Panc1 (cell line): Measurements from ENCODE around the gene MUC22. TPM values are rescaled to one million over a fixed set of nuclear protein-coding genes. Genes with fewer than 3 reads are reported as not detected.

Experiments
- ATAC-seq: fragments of 200-7000 bp; cut with Tn5 transposase; 2 replicates; pipeline ENCODE4 v1.9.1; 2020; ENCODE audit warnings: mild to moderate bottlenecking, moderate library complexity
- BruUV-seq: library from RNA; stranded (reverse); fragments of 400-500 nt; replicated peaks from 2 replicates; lab custom pipeline; 2021; lab: Mats Ljungman, UMichigan
- CTCF ChIA-PET: fragments of 300-600 bp; sonication (Branson Sonifier 250); formaldehyde crosslinking; loops from one replicate; lab custom pipeline; 2022; ENCODE audit warnings: antibody characterized with exemption; lab: Charles Lee
- POLR2A ChIA-PET: fragments of 300-600 bp; sonication (Branson Sonifier 250); formaldehyde crosslinking; loops from one replicate; lab custom pipeline; 2022; ENCODE audit warnings: antibody characterized with exemption; lab: Charles Lee
- DNase-seq: peaks from one replicate; pipeline ENCODE4 v3.0.0-alpha.2; 2010; ENCODE audit warnings: low read depth, low spot score
- H3K27ac ChIP-seq: 2 replicates; pipeline ENCODE4 v1.5.1; 2011; ENCODE audit warnings: mild to moderate bottlenecking, low read length, inconsistent platforms
- H3K27me3 ChIP-seq: fragments of 200-500 bp; sonication (Bioruptor generic); 2 replicates; pipeline ENCODE4 v1.6.0; 2014; ENCODE audit warnings: low read length, inconsistent platforms; ENCODE audit not compliant: control insufficient read depth, insufficient read depth
- H3K36me3 ChIP-seq: fragments of 200-500 bp; sonication (Bioruptor generic); 2 replicates; pipeline ENCODE4 v1.5.1; 2014; ENCODE audit warnings: inconsistent platforms, mild to moderate bottlenecking, low read length, moderate library complexity; ENCODE audit not compliant: control insufficient read depth, insufficient read depth
- H3K4me1 ChIP-seq: 2 replicates; pipeline ENCODE4 v1.5.1; 2011; ENCODE audit warnings: inconsistent platforms, mild to moderate bottlenecking, low read length, moderate library complexity; ENCODE audit not compliant: control insufficient read depth, insufficient read depth
- H3K4me3 ChIP-seq, 2 experiments: 2 replicates each; pipeline ENCODE4 v1.5.1; 2011 to 2012; ENCODE audit warnings: low read depth in 2 of 2, low read length in 2 of 2, mild to moderate bottlenecking in 2 of 2, inconsistent platforms in 1 of 2, moderate library complexity in 1 of 2
- H3K9me3 ChIP-seq: fragments of 200-500 bp; sonication (Bioruptor generic); 2 replicates; pipeline ENCODE4 v1.5.1; 2014; ENCODE audit warnings: low read depth, mild to moderate bottlenecking, inconsistent platforms, low read length, moderate library complexity; ENCODE audit not compliant: control insufficient read depth, insufficient read depth
- CTCF ChIP-seq: fragments of 450-650 bp; IDR thresholded peaks from 2 replicates; pipeline ENCODE4 v1.5.1; 2017; ENCODE audit warnings: mild to moderate bottlenecking
- POLR2AphosphoS5 ChIP-seq: IDR thresholded peaks from 2 replicates; pipeline ENCODE4 v1.6.1; 2012; ENCODE audit warnings: mild to moderate bottlenecking, low read depth, low read length, moderate library complexity
- REST ChIP-seq, 2 experiments: IDR thresholded peaks; 2 replicates each; pipeline ENCODE4 v1.6.1; 2011 to 2012; ENCODE audit warnings: low read depth in 2 of 2, control low read depth in 1 of 2, low read length in 1 of 2, mild to moderate bottlenecking in 1 of 2, moderate library complexity in 1 of 2; ENCODE audit not compliant: insufficient read depth in 1 of 2
- SIN3A ChIP-seq: IDR thresholded peaks from 2 replicates; pipeline ENCODE4 v1.6.1; 2012; ENCODE audit warnings: low read depth, mild to moderate bottlenecking, low read length, moderate library complexity, borderline replicate concordance; ENCODE audit not compliant: insufficient read depth
- TCF7L2 ChIP-seq: IDR thresholded peaks from 2 replicates; pipeline ENCODE4 v1.6.1; 2011; ENCODE audit warnings: mild to moderate bottlenecking, low read depth, low read length, inconsistent platforms
- in situ Hi-C: cut with HindIII; loops from 2 replicates; pipeline ENCODE4 v1.10.0; 2016; ENCODE audit warnings: low sequenced_read_pairs, low pct_unique_long_range_greater_than_20kb
- intact Hi-C: fragments of 100-400 bp; cut with micrococcal nuclease; formaldehyde crosslinking; loops from one replicate; pipeline ENCODE4 v1.10.0; 2022; ENCODE audit not compliant: unreplicated experiment
- total RNA-seq: library from RNA; stranded (reverse); gene quantifications from one replicate; pipeline ENCODE4 v1.2.1, GENCODE V29; 2021; ENCODE audit not compliant: unreplicated experiment

The MUC22 gene
- total RNA-seq, 1 experiment from 2014 or later: not detected

GRCh38 chr6:30979141-30979540 is 31.1 kb upstream of the MUC22 start:
- Histone ChIP-seq H3K36me3 (no peaks in the 10 kb centered on the region), H3K27ac (no peak overlapping the region), H3K4me1 (0 out of 2 replicates have a peak, but pooled peaks cover 4% of the 10 kb centered on the region), H3K4me3 (no peak overlapping the region), H3K27me3 (peaks cover 2% of the 10 kb centered on the region; the same call in 1 of the 2 replicates), H3K9me3 (no peaks in the 10 kb centered on the region)
- ChIA-PET CTCF (no interaction called here), POLR2A (no interaction called here)
- no peak for TF ChIP-seq SIN3A
- no peak for TF ChIP-seq REST (IDR thresholded peaks at IDR 0.05; ENCODE audit: insufficient read depth in 1 of 2, low read depth in 2 of 2, low read length in 1 of 2)
- TF ChIP-seq TCF7L2: no peak
- no peak for TF ChIP-seq CTCF
- no peak for TF ChIP-seq POLR2AphosphoS5
- ATAC-seq (no peak), DNase-seq (no peak)
- BruUV-seq: no TSS peak
- in situ Hi-C loops (no loop called here), intact Hi-C loops (no loop called here)

GRCh38 chr6:30979690-30980089 is 30.6 kb upstream of the MUC22 start:
- H3K27ac ChIP-seq: no peak overlapping the region
- ChIA-PET POLR2A (no interaction called here), CTCF (no interaction called here)
- no peaks in the 10 kb centered on the region for H3K9me3 ChIP-seq
- H3K4me3 ChIP-seq: no peak overlapping the region
- 0 out of 2 replicates have a peak, but pooled peaks cover 4% of the 10 kb centered on the region for H3K4me1 ChIP-seq
- peaks cover 2% of the 10 kb centered on the region; the same call in 1 of the 2 replicates for H3K27me3 ChIP-seq
- H3K36me3 ChIP-seq: no peaks in the 10 kb centered on the region
- in situ Hi-C loops: no loop called here
- ATAC-seq (no peak), DNase-seq (no peak)
- intact Hi-C loops: no loop called here
- TF ChIP-seq REST (IDR thresholded peaks at IDR 0.05; ENCODE audit: insufficient read depth in 1 of 2, low read depth in 2 of 2, low read length in 1 of 2): no peak
- TF ChIP-seq SIN3A: no peak
- no peak for TF ChIP-seq TCF7L2
- no peak for TF ChIP-seq CTCF
- TF ChIP-seq POLR2AphosphoS5: no peak
- no TSS peak for BruUV-seq
